MM.1S (cell line): ENCODE results near the gene KSR2.

Source experiments
- DNase-seq: peaks from one replicate; pipeline ENCODE4 v3.0.0-alpha.2; 2015
- H2AFZ ChIP-seq: fragments of 300-600 bp; sonication (generic); 2 replicates; pipeline ENCODE4 v1.6.0; 2016; ENCODE audit warnings: antibody characterized with exemption, low read length
- H3F3A ChIP-seq: fragments of 300-600 bp; sonication (generic); 2 replicates; pipeline ENCODE4 v1.6.1; 2016; ENCODE audit warnings: mild to moderate bottlenecking, antibody characterized with exemption, low read length, moderate library complexity, mixed read lengths; ENCODE audit not compliant: insufficient read depth
- H3K27ac ChIP-seq: fragments of 300-600 bp; sonication (generic); 2 replicates; pipeline ENCODE4 v1.5.1; 2016; ENCODE audit warnings: mild to moderate bottlenecking, low read length
- H3K27me3 ChIP-seq: fragments of 300-600 bp; sonication (generic); replicated peaks from 2 replicates; pipeline ENCODE4 v1.6.0; 2016; ENCODE audit warnings: low read length; ENCODE audit not compliant: insufficient read depth
- H3K36me3 ChIP-seq: fragments of 300-600 bp; sonication (generic); replicated peaks from 2 replicates; pipeline ENCODE4 v1.6.1; 2016; ENCODE audit warnings: mild to moderate bottlenecking, low read length, mixed read lengths; ENCODE audit not compliant: insufficient read depth
- H3K4me1 ChIP-seq: fragments of 300-600 bp; sonication (generic); 2 replicates; pipeline ENCODE4 v1.6.1; 2016; ENCODE audit warnings: low read length, mixed read lengths
- H3K4me2 ChIP-seq: fragments of 300-600 bp; sonication (generic); 2 replicates; pipeline ENCODE4 v1.6.0; 2016; ENCODE audit warnings: low read depth, low read length
- H3K4me3 ChIP-seq: fragments of 300-600 bp; sonication (generic); 2 replicates; pipeline ENCODE4 v1.5.1; 2016; ENCODE audit warnings: low read length, mixed read lengths
- H3K79me2 ChIP-seq: fragments of 300-600 bp; sonication (generic); 2 replicates; pipeline ENCODE4 v1.6.1; 2016; ENCODE audit warnings: mixed run types, low read length, mixed read lengths
- H3K9ac ChIP-seq: fragments of 300-600 bp; sonication (generic); 2 replicates; pipeline ENCODE4 v1.6.1; 2016; ENCODE audit warnings: low read length, mixed read lengths
- H3K9me2 ChIP-seq: fragments of 300-600 bp; sonication (generic); replicated peaks from 2 replicates; pipeline ENCODE4 v1.6.1; 2016; ENCODE audit warnings: mild to moderate bottlenecking, low read length, mixed read lengths; ENCODE audit not compliant: insufficient read depth
- H3K9me3 ChIP-seq: fragments of 300-600 bp; sonication (generic); replicated peaks from 2 replicates; pipeline ENCODE4 v1.6.1; 2016; ENCODE audit warnings: mild to moderate bottlenecking, low read length, mixed read lengths; ENCODE audit not compliant: insufficient read depth
- H4K20me1 ChIP-seq: fragments of 300-600 bp; sonication (generic); 2 replicates; pipeline ENCODE4 v1.6.1; 2016; ENCODE audit warnings: mild to moderate bottlenecking, low read length, moderate library complexity, mixed read lengths; ENCODE audit not compliant: insufficient read depth
- CTCF ChIP-seq: fragments of 300-600 bp; sonication (generic); IDR thresholded peaks from 2 replicates; pipeline ENCODE4 v1.5.1; 2016; ENCODE audit warnings: antibody characterized with exemption, low read length, mixed read lengths
- EZH2 ChIP-seq: fragments of 300-600 bp; sonication (generic); optimal IDR thresholded peaks from 2 replicates; pipeline ENCODE3; 2017; ENCODE audit warnings: low read depth, mild to moderate bottlenecking, antibody characterized with exemption, low read length, mixed read lengths
- EZH2phosphoT487 ChIP-seq: fragments of 300-600 bp; sonication (generic); IDR thresholded peaks from 2 replicates; pipeline ENCODE4 v1.6.1; 2018; ENCODE audit warnings: antibody characterized with exemption, low read length

The KSR2 gene

DNA sequence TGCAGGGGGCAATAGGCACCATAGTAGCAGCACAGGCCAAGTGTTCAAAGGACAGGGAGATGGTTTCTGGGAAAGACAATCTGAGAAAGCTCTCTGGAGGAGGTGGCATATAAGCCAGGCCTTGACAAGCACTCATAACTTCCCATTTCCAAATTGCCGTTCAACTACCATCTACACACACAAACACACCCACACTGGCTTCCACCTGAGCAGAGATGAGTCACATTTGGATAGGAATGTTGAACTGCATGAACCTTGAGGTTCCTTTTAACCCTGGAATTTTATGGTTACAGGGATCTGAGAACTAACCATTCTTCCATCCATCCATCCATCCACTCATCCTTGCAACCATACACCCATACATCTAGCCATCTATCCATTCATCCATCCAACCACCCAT, 86.6 kb downstream of the KSR2 start:
- no peak overlapping the region for H3K4me3 ChIP-seq
- H3K4me2 ChIP-seq = no peak overlapping the region
- H3K79me2 ChIP-seq = no peaks in the 10 kb centered on the region
- H3K36me3 ChIP-seq = no peaks in the 10 kb centered on the region
- H4K20me1 ChIP-seq = no peaks in the 10 kb centered on the region
- no peak overlapping the region for H3K27ac ChIP-seq
- H3K4me1 ChIP-seq = no peaks in the 10 kb centered on the region
- no peaks in the 10 kb centered on the region for H3F3A ChIP-seq
- TF ChIP-seq CTCF = no peak
- no peak for TF ChIP-seq EZH2
- TF ChIP-seq EZH2phosphoT487 = no peak
- H3K9ac ChIP-seq = no peak overlapping the region
- no peak for DNase-seq
- H3K9me3 ChIP-seq = no peaks in the 10 kb centered on the region
- no peaks in the 10 kb centered on the region for H3K27me3 ChIP-seq
- H3K9me2 ChIP-seq = no peaks in the 10 kb centered on the region
- no peak overlapping the region for H2AFZ ChIP-seq

DNA sequence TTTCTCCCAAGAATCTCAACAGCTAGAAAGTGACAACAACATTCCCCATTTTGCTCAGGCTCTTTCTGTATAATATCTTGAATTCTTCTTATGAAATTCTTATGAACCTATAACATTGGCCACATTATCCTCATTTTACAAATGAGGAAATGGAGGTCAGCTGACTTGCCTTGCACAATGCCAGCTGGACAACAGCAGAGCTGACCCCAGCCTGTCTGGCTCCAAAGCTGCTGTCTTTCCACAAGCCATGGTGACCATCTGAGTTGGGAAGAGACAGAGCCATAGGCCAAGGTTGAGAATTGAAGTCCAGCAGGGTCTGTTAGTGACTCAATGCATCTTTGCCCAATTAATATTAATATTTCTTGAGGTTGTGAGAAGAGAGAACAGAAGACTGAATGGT, 87.3 kb downstream of the KSR2 start:
- no peak overlapping the region for H3K4me2 ChIP-seq
- DNase-seq = no peak
- TF ChIP-seq CTCF = no peak
- TF ChIP-seq EZH2 = no peak
- no peak for TF ChIP-seq EZH2phosphoT487
- no peak overlapping the region for H3K27ac ChIP-seq
- no peaks in the 10 kb centered on the region for H3F3A ChIP-seq
- no peak overlapping the region for H3K9ac ChIP-seq
- H3K27me3 ChIP-seq = no peaks in the 10 kb centered on the region
- no peak overlapping the region for H2AFZ ChIP-seq
- H3K36me3 ChIP-seq = no peaks in the 10 kb centered on the region
- H3K79me2 ChIP-seq = no peaks in the 10 kb centered on the region
- no peaks in the 10 kb centered on the region for H4K20me1 ChIP-seq
- no peaks in the 10 kb centered on the region for H3K9me3 ChIP-seq
- H3K4me3 ChIP-seq = no peak overlapping the region
- no peaks in the 10 kb centered on the region for H3K4me1 ChIP-seq
- no peaks in the 10 kb centered on the region for H3K9me2 ChIP-seq

DNA sequence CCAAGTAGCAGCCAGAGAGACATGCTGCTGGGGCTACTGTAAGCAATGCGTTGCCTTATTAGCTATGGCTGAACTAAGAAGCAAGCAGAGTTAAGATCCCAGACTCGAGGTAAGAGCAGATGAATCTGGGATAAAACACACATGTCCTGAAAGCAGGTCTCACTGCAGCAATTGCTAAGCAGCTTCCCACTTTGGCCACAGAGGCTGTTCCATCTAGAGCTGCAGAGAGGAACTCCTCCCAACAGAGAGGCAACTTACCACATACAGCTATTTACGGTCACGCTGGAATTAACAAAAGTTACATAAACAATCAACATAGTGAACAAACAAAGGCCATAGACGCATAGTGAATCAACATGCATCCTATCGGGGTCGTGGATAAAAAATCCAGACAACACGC, 90.2 kb downstream of the KSR2 start:
- Histone ChIP-seq H3K9me2 (no peaks in the 10 kb centered on the region), H3K27ac (no peak overlapping the region), H3K79me2 (no peaks in the 10 kb centered on the region), H3F3A (no peaks in the 10 kb centered on the region), H3K9me3 (no peaks in the 10 kb centered on the region), H3K9ac (no peak overlapping the region), H2AFZ (no peak overlapping the region), H3K27me3 (no peaks in the 10 kb centered on the region), H3K4me2 (no peak overlapping the region), H3K4me3 (no peak overlapping the region), H4K20me1 (no peaks in the 10 kb centered on the region), H3K4me1 (no peaks in the 10 kb centered on the region), H3K36me3 (no peaks in the 10 kb centered on the region)
- DNase-seq = no peak
- TF ChIP-seq EZH2 (no peak), EZH2phosphoT487 (no peak), CTCF (no peak)

GRCh38 chr12:117876436-117876816, 92.4 kb downstream of the KSR2 start:
- no peak for DNase-seq
- Histone ChIP-seq H3K27me3 (no peaks in the 10 kb centered on the region), H3K9me3 (no peaks in the 10 kb centered on the region), H3K27ac (no peak overlapping the region), H3K4me3 (no peak overlapping the region), H4K20me1 (no peaks in the 10 kb centered on the region), H3K4me1 (no peaks in the 10 kb centered on the region), H2AFZ (no peak overlapping the region), H3F3A (no peaks in the 10 kb centered on the region), H3K36me3 (no peaks in the 10 kb centered on the region), H3K4me2 (no peak overlapping the region), H3K9ac (no peak overlapping the region), H3K79me2 (no peaks in the 10 kb centered on the region), H3K9me2 (no peaks in the 10 kb centered on the region)
- TF ChIP-seq EZH2 (no peak), EZH2phosphoT487 (no peak), CTCF (no peak)
